ENCODE results near the gene HSFX3.
A peak's percentile ranks its signal among the peaks of the same experiment; 100 is the strongest.

HSFX3 gene

GRCh38 chrX:149518236-149518635 lies 31.5 kb downstream of the HSFX3 start:
- TF ChIP-seq CTCF (IDR thresholded peaks at IDR 0.05; ENCODE audit: low read depth, low read length, missing control alignments), result no peak
- DNase-seq (ENCODE audit: extremely low read depth, low read depth), result no peak

GRCh38 chrX:149517308-149517707 lies 32.4 kb downstream of the HSFX3 start:
- H3K4me3 ChIP-seq (replicated peaks; ENCODE audit: low read depth, low read length), result no peak overlapping the region
- TF ChIP-seq CTCF (IDR thresholded peaks at IDR 0.05; ENCODE audit: low read depth, low read length, missing control alignments), result no peak
- DNase-seq (ENCODE audit: extremely low read depth, low read depth), result no peak

More at GRCh38 chrX:149518236-149518635, 31.5 kb downstream of the HSFX3 start:
- no peak overlapping the region for H3K4me3 ChIP-seq (replicated peaks; ENCODE audit: low read depth, low read length)

GRCh38 chrX:149516604-149517003 lies 33.1 kb downstream of the HSFX3 start:
- H3K4me3 ChIP-seq (replicated peaks; ENCODE audit: low read depth, low read length), result no peak overlapping the region
- DNase-seq (ENCODE audit: extremely low read depth, low read depth), result no peak
- TF ChIP-seq CTCF (IDR thresholded peaks at IDR 0.05; ENCODE audit: low read depth, low read length, missing control alignments), result no peak

- DNase-seq (ENCODE audit: extremely low read depth, low read depth), result no peak
Measured at GRCh38 chrX:149515954-149516602, 33.6 kb downstream of the HSFX3 start.

GRCh38 chrX:149513825-149514428 lies 35.8 kb downstream of the HSFX3 start:
- TF ChIP-seq CTCF (IDR thresholded peaks at IDR 0.05; ENCODE audit: low read depth, low read length, missing control alignments), result no peak
- H3K4me3 ChIP-seq (replicated peaks; ENCODE audit: low read depth, low read length), result no peak overlapping the region
- no peak for DNase-seq (ENCODE audit: extremely low read depth, low read depth)

More at GRCh38 chrX:149515954-149516602, 33.6 kb downstream of the HSFX3 start:
- no peak for TF ChIP-seq CTCF (IDR thresholded peaks at IDR 0.05; ENCODE audit: low read depth, low read length, missing control alignments)
- H3K4me3 ChIP-seq (replicated peaks; ENCODE audit: low read depth, low read length), result no peak overlapping the region

GRCh38 chrX:149512225-149512885 lies 37.4 kb downstream of the HSFX3 start:
- TF ChIP-seq CTCF (IDR thresholded peaks at IDR 0.05; ENCODE audit: low read depth, low read length, missing control alignments), result peak; percentile 57
- no peak overlapping the region for H3K4me3 ChIP-seq (replicated peaks; ENCODE audit: low read depth, low read length)
- no peak for DNase-seq (ENCODE audit: extremely low read depth, low read depth)

Data from HFF-Myc (cell line).